Esophagus muscularis mucosa (tissue), 4 donors: ENCODE measurements around the gene NDST4. TPM values are rescaled to one million over a fixed set of nuclear protein-coding genes. Genes with fewer than 3 reads are reported as not detected.

Experiments
- DNase-seq: peaks from one replicate; pipeline ENCODE4 v3.0.0-alpha.2; 2017; ENCODE audit errors: extremely low spot score
- H3K27ac ChIP-seq, 4 donors: fragments of 200-600 bp; sonication (generic); replicated peaks in 1 of 4; 1 replicate in 3 of 4; 2 replicates in 1 of 4; pipeline ENCODE4 v1.5.1; 2016 to 2019; ENCODE audit warnings: mild to moderate bottlenecking in 1 of 4
- H3K27me3 ChIP-seq, 4 donors: fragments of 200-600 bp; sonication (generic); one replicate each; pipeline versions ENCODE4 v1.5.1 to v1.6.0; 2016 to 2019
- H3K36me3 ChIP-seq, 4 donors: fragments of 200-600 bp; sonication (generic); one replicate each; pipeline ENCODE4 v1.5.1; 2016 to 2019
- H3K4me1 ChIP-seq, 4 donors: fragments of 200-600 bp; sonication (generic); one replicate each; pipeline ENCODE4 v1.5.1; 2016 to 2019
- H3K4me3 ChIP-seq, 4 donors: fragments of 200-600 bp; sonication (generic); 1 replicate in 2 of 4; 2 replicates in 2 of 4; pipeline ENCODE4 v1.5.1; 2016 to 2019; ENCODE audit warnings: mild to moderate bottlenecking in 4 of 4, moderate library complexity in 1 of 4
- H3K9me3 ChIP-seq, 4 donors: fragments of 200-600 bp; sonication (generic); 1 replicate in 3 of 4; 2 replicates in 1 of 4; pipeline ENCODE4 v1.5.1; 2016 to 2019
- EP300 ChIP-seq: sonication (generic); formaldehyde crosslinking; IDR thresholded peaks from one replicate; pipeline ENCODE4 v1.6.1; 2017; ENCODE audit warnings: antibody characterized with exemption
- POLR2A ChIP-seq: fragments of 450-650 bp; IDR thresholded peaks from one replicate; pipeline ENCODE4 v1.6.1; 2017; ENCODE audit warnings: antibody characterized with exemption, moderate library complexity, mild to moderate bottlenecking, low read depth
- POLR2AphosphoS5 ChIP-seq, 2 donors: sonication (generic); formaldehyde crosslinking; IDR thresholded peaks; one replicate each; pipeline ENCODE4 v1.6.1; 2017; ENCODE audit warnings: antibody characterized with exemption in 2 of 2
- WGBS: methylation state at CpG from one replicate; pipeline ENCODE4 v1.1.5; 2018; 5-methylcytosine and 5-hydroxymethylcytosine counted together
- intact Hi-C: fragments of 100-400 bp; cut with DNase I; formaldehyde crosslinking; loops from one replicate; pipeline ENCODE4 v1.15.1; 2023
- total RNA-seq, 4 donors: library from RNA; depleted of rRNA; stranded (reverse); fragments of >200 nt; gene quantifications; one replicate each; pipeline versions ENCODE4 v1.1.0 to v1.2.1, GENCODE V29; 2016
- TF ChIP-seq, protein P1 (sequence below), 3 experiments: fragments of 200-600 bp in 2 of 3; fragments of 450-650 bp in 1 of 3; sonication (generic) in 2 of 3; IDR thresholded peaks; one replicate each; pipeline ENCODE4 v1.5.1; 2017 to 2019; ENCODE audit warnings: antibody characterized with exemption in 3 of 3, mild to moderate bottlenecking in 2 of 3, moderate library complexity in 1 of 3

The NDST4 gene
- total RNA-seq, 4 donors from 2014 or later = not detected

DNA sequence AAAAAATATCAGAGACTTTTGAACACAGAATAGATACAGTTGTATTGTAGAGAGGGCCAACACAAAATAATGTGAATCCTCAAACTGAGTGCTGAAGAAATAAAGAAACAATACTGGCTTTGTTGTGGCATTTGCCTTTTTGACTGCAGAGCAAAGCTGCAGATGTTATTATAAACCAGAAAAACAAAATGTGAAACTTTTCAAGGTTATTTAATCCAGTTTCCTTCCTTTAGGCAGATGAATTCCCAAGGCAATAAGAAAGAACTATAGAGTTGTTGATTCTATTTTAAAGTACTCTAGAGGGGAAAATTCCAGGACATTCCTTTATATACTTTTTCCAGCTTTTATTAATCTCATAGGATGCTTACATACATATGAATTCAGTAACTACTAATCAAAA lies 186.8 kb downstream of the NDST4 start:
- Histone ChIP-seq H3K36me3 (no peaks in the 10 kb centered on the region), H3K4me3 (no peak overlapping the region), H3K4me1 (no peaks in the 10 kb centered on the region), H3K27ac (no peak overlapping the region), H3K27me3 (peaks cover 0 to 3% (median 0%) of the 10 kb centered on the region in 4 donors), H3K9me3 (no peaks in the 10 kb centered on the region)
- intact Hi-C loops = no loop called here
- DNase-seq = no peak
- TF ChIP-seq, protein P1, sequence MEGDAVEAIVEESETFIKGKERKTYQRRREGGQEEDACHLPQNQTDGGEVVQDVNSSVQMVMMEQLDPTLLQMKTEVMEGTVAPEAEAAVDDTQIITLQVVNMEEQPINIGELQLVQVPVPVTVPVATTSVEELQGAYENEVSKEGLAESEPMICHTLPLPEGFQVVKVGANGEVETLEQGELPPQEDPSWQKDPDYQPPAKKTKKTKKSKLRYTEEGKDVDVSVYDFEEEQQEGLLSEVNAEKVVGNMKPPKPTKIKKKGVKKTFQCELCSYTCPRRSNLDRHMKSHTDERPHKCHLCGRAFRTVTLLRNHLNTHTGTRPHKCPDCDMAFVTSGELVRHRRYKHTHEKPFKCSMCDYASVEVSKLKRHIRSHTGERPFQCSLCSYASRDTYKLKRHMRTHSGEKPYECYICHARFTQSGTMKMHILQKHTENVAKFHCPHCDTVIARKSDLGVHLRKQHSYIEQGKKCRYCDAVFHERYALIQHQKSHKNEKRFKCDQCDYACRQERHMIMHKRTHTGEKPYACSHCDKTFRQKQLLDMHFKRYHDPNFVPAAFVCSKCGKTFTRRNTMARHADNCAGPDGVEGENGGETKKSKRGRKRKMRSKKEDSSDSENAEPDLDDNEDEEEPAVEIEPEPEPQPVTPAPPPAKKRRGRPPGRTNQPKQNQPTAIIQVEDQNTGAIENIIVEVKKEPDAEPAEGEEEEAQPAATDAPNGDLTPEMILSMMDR (IDR thresholded peaks at IDR 0.05) = no peak
- no peak for TF ChIP-seq POLR2AphosphoS5 (IDR thresholded peaks at IDR 0.05)

DNA sequence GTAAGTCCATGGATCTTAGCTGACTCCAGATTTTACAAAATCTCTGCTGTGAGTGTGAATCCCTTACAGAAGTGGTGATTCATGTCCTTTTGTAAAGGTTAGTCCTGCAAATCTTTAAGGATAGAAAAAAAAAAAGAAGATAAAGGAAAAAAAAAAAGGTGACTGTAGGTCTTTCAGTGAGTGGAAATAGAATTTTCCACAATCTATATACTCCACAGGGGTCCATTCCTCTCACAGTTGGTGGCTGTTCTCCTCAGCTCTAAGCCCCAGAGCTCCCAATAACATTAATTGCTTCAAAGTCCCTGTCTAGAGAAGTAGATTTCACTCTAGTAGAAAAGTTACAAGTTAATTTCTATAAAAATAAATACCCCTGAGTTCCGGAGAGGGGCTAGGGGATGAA lies 189.1 kb downstream of the NDST4 start:
- intact Hi-C loops = no loop called here
- WGBS = 42% methylated on average over 1 of the region's 1 CpG
- H3K9me3 ChIP-seq = no peaks in the 10 kb centered on the region

DNA sequence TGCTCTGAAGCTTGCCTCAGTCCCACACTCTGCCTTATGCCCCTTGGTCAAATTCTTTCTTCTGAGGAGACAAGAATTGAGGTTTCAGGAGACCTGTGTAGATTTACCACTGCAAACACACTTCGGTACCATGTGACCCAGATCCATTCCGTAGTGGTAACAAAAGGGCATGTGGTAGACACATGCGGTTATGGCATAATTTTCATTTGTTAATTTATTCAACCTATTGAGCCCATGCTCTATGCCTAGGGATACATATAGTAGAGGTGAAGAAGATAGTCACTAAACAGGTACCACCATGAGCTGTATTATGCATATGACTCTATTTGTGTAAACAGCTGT lies 190.9 kb downstream of the NDST4 start:
- H3K9me3 ChIP-seq = no peaks in the 10 kb centered on the region
- TF ChIP-seq POLR2A (no peak), POLR2AphosphoS5 (IDR thresholded peaks at IDR 0.05) (no peak), EP300 (no peak)
- TF ChIP-seq, protein P1 (IDR thresholded peaks at IDR 0.05) = no peak
- whole genome bisulfite sequencing = 89% methylated on average over 3 of the region's 3 CpGs
- H3K27me3 ChIP-seq = peaks cover 0 to 3% (median 0%) of the 10 kb centered on the region in 4 donors
- no peaks in the 10 kb centered on the region for H3K36me3 ChIP-seq
- intact Hi-C loops = no loop called here
- H3K4me1 ChIP-seq = no peaks in the 10 kb centered on the region
- no peak overlapping the region for H3K4me3 ChIP-seq
- no peak for DNase-seq
- H3K27ac ChIP-seq = no peak overlapping the region

More for the DNA sequence above, 189.1 kb downstream of the NDST4 start:
- no peak overlapping the region for H3K27ac ChIP-seq
- H3K4me1 ChIP-seq = no peaks in the 10 kb centered on the region
- H3K27me3 ChIP-seq = peaks cover 0 to 3% (median 0%) of the 10 kb centered on the region in 4 donors
- no peaks in the 10 kb centered on the region for H3K36me3 ChIP-seq
- DNase-seq = no peak
- no peak overlapping the region for H3K4me3 ChIP-seq
- no peak for TF ChIP-seq POLR2AphosphoS5 (IDR thresholded peaks at IDR 0.05)
- no peak for TF ChIP-seq POLR2A
- TF ChIP-seq, protein P1 (IDR thresholded peaks at IDR 0.05) = no peak
- no peak for TF ChIP-seq EP300

DNA sequence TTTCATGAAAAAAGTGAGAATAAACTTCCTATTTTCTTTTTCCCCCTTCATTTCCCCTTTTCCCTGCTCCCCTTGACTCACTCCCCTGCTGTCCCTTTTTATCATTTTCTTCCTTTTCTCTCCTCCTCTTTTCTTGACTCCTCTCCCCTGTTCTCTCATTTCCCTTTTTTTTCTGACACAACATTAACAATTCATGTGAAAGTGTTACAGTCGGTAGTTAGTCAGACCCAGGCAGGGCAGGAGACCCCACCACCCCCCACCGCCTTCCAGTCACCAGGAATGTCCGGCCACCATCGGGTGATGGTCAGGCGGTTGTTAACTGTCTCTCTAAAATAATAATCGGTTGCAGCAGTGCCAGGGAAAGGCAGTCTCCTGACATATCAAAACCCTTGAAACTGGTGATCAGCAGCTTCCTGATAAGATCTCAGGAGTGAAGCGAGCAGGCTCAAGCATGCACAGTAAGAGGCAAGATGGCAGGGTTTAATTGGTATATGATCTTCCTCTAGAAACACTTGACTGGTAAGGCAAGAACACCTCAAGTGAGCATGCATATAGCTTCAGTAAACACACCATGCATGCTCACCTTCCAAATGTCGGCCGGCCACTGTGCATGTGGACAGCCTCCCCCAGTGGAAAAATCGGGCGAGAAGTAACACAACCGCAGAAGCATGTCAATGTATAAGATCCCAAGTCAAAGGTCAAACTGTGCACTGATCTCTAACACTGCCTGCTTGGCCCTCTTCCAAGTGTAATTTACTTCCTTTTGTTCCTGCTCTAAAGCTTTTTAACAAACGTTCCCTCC lies 191.4 kb downstream of the NDST4 start:
- Histone ChIP-seq H3K27ac (no peak overlapping the region), H3K9me3 (no peaks in the 10 kb centered on the region), H3K4me3 (no peak overlapping the region), H3K4me1 (no peaks in the 10 kb centered on the region), H3K36me3 (no peaks in the 10 kb centered on the region), H3K27me3 (peaks cover 0 to 3% (median 0%) of the 10 kb centered on the region in 4 donors)
- intact Hi-C loops = no loop called here
- WGBS = 66% methylated on average over 13 of the region's 13 CpGs
- DNase-seq = no peak
- TF ChIP-seq EP300 = no peak
- TF ChIP-seq, protein P1 (IDR thresholded peaks at IDR 0.05) = no peak
- no peak for TF ChIP-seq POLR2A
- TF ChIP-seq POLR2AphosphoS5 (IDR thresholded peaks at IDR 0.05) = no peak

DNA sequence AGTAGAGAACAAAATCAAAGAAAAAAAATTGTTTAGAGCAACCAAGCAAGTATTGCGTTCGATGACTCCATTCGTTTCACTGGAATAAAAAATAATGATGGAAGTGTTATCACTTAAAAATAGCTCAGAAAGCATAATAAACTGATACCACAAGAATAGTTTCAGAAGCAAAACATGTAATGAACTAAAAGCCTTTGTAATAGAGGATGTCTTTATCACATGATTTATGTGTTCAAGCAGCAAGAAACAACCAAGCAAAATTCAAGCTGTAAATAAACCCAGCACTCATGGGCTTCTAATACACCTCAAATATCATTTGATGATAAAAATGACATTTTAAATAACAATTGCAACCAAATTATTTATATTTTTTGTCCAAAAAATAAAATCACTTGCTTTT lies 192.2 kb downstream of the NDST4 start:
- WGBS = 50% methylated on average over 3 of the region's 3 CpGs
- no peak for DNase-seq
- Histone ChIP-seq H3K9me3 (no peaks in the 10 kb centered on the region), H3K4me1 (no peaks in the 10 kb centered on the region), H3K36me3 (no peaks in the 10 kb centered on the region), H3K4me3 (no peak overlapping the region), H3K27me3 (peaks cover 0 to 3% (median 0%) of the 10 kb centered on the region in 4 donors), H3K27ac (no peak overlapping the region)
- intact Hi-C loops = no loop called here
- TF ChIP-seq EP300 (no peak), POLR2A (no peak), POLR2AphosphoS5 (IDR thresholded peaks at IDR 0.05) (no peak)
- TF ChIP-seq, protein P1 (IDR thresholded peaks at IDR 0.05) = no peak
